Glomerular endothelial cell (primary cell): Measurements from ENCODE around the gene CTU2. TPM values are rescaled to one million over a fixed set of nuclear protein-coding genes. Genes with fewer than 3 reads are reported as not detected.
"Not testable (repeated sequence)": the region's sequence is repeated elsewhere in the genome, so short reads cannot be mapped to it uniquely, and the experiment has no call there.

Experiments
- DNase-seq: peaks from one replicate; pipeline ENCODE4 v3.0.0-alpha.2; 2011; ENCODE audit warnings: low read depth, low spot score; ENCODE audit errors: extremely low read depth
- total RNA-seq: library from RNA; depleted of rRNA; stranded (reverse); fragments of >200 nt; gene quantifications from 2 replicates; pipeline ENCODE4 v1.2.3, GENCODE V29; 2015

Gene CTU2
- total RNA-seq = 17.5 and 17.8 TPM in 2 replicates

DNA sequence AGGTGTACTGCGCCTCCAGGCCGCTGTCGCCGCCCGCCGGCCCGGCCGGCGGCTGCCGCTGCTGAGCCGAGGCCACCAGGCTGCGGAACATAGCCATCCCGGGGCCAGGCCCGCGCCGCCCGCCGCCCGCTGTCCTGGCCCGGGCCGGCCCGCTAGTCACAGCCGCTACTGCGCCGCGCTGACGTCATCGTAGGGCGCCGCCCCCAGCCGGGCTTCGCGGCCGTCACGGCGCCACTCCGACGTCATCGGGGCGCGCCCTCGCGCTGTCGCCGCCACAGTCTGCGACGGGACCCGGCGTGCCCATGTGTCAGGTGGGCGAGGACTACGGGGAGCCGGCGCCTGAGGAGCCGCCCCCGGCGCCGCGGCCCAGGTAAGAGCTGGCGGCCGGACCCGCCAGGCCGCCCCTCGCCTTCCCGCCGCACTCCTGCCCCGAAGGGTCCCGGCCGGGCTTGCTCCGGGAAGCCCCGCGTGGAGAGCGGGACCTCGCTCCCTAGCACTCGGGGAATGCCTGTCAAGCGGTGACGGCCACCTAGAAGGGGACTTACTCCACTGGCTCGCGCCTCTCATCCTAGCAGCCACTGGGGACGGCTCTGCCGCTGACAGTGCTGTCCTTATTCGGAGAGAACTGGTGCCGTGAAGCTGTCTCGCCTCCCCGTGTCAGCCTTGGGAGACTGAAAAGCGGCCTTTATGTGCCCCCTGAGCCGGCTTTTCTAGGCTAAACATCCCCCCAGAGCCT lies at the start of gene CTU2, which contains the start of gene RNF166:
Gene CTU2 (plus strand): TSS at position 275 of the 736 bp plus-strand sequence. CDS start 28 bp downstream, at position 303.
Gene RNF166 (minus strand): TSS at position 180 of the 736 bp plus-strand sequence. CDS start 83 bp downstream, at position 97.
- DNase-seq = no peak

GRCh38 chr16:88657371-88657770 lies 48.9 kb upstream of the CTU2 start:
- DNase-seq = no peak

DNA sequence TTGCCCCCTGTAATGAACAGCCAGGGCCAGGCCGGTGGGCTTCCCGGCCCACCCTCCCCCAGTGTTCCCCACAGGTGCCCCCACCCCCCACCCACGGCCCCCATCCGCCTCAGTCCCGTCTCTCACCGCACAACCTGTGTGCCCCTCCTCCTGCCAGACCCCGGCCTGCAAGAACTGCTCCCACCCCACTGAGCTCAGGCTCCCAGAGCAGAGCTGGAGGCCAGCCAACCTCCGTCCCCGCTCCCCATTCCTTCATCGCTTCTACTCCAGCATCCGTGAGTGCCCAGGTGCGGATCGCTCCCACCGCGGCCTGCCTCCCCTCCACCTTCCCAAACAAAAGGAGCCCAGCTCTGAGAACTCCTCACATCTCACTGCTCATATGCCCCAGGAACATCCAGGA lies 47.6 kb upstream of the CTU2 start:
- DNase-seq = no peak

DNA sequence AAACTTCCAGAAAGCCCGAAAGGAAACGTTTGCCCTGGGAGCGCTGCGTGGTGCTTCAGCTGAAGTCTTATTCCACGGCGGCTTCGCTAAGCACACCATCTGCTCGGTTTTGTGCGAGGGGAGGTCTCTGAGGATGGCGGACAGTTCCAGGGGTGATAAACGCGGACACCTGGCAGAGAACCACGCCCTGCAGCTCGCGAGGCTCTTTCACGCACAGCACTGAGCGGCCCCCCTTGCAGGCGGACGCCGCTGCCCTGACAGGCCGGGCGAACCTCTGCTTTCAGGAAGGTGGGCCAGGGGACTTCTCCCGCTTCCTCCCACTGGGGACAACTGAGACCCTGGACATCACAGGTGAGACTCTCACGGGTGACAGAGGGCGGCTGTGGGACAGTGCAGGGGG lies 47.1 kb upstream of the CTU2 start:
- DNase-seq = no peak

GRCh38 chr16:88661468-88661867 lies 44.8 kb upstream of the CTU2 start:
- no peak for DNase-seq

DNA sequence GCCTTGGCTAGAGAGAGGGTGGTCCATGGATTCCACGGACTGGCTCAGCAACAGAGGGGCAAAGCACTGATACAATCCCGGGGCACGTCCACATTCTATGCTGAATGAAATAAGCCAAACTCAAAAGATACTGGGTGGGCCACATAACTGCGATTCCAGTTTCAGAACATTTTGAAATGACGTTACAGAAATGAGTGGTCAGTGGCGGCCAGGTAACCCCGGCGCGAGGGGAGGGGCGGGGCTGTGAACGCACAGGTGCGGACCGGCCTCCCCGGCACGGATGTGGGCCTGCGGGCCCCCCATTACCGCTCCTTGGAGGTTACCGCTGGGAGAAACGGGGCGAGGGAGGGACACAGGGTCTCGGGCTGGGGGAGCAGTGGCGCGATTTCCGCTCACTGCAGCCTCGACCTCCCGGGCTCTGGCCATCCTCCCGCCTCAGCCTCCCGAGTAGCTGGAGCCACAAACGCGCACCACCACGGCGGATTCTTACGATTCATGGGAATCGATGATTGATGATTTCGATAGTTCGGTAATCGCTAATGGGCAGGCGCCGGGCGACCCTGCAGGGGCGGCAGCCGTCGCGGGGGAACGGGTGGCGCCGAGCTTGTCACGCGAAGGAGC lies 44.0 kb upstream of the CTU2 start:
- no peak for DNase-seq

DNA sequence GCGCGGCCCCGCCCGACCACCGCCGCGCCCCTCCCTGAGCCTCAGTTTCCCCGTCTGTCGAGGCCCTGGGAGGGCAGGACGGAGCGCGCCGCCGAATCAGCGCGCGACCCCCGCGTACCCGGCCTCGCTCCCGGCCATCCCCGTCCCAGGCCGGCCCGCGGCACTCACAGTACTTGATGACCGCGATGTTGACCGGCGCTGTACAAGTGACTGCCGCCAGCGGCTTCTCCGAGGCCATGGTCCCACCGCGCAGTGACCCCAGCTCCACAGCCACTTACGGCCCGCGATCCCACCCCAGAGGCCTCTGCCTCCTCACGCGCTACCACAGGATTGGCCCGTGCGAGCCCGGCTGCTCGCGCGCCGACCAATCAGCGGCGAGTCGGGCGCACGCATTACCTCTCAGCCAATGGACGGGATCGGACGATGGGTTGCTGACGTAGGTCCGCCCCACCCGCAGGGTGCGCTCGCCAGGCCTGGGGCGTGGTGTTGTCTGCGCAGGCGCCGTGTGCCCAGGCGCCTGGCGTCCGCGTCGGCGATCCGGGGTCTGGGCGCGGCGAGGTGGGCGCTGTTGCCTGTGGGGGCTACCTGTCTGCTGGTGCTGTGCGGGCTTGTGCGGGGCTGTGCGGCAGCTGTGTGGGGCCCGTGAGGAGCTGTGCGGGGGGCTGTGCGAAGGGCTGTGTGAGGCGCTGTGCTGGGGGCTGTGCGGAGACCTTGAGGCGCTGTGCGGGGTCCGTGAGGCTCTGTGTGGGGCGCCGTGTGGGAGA lies 43.3 kb upstream of the CTU2 start, which contains the start of gene MVD:
Gene MVD (minus strand): TSS at position 249 of the 764 bp plus-strand sequence. CDS start 11 bp downstream, at position 238.
- peak; percentile 77 for DNase-seq

GRCh38 chr16:88665148-88665547 lies 41.2 kb upstream of the CTU2 start:
- peak; percentile 66 for DNase-seq

DNA sequence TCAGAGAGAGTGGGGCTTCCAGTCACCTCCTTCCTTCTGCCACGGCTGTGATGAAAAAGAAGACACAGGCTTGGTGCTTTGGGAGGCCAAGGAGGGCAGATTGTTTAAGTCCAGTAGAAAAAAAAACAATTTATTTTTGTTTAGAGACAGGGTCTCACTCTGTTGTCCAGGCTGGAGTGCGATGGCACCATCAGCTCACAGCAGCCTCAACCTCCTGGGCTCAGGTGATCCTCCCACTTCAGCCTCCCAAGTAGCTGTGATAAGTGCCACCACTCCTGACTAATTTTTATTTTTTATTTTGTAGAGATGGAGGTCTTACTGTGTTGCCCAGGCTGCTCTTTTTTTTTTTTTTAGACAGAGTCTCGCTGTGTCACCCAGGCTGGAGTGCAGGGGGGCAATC lies 40.7 kb upstream of the CTU2 start:
- no peak for DNase-seq

DNA sequence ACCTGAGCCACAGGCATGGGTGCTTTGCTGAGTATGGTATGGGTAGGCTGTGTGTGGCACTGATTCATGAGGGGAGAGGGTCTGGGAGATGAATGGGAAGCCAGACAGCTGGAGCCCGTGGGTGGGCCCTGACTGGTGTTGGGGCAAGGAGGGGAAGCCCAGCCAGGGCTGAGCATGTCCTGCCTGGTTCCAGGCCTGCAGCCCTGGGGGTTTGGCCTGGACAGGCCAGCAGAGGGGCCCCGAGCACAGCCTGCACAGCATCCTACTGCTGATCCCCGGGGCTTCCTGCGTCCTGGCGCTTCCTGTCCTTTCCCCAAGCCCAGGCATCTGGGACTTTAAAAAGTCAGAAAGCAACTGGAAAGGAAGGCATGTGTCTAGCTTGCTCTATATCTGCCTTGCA lies 38.8 kb upstream of the CTU2 start:
- DNase-seq = no peak

- not testable (repeated sequence) for DNase-seq
These were observed 36.8 kb upstream of the CTU2 start for GRCh38 chr16:88669493-88669892.

DNA sequence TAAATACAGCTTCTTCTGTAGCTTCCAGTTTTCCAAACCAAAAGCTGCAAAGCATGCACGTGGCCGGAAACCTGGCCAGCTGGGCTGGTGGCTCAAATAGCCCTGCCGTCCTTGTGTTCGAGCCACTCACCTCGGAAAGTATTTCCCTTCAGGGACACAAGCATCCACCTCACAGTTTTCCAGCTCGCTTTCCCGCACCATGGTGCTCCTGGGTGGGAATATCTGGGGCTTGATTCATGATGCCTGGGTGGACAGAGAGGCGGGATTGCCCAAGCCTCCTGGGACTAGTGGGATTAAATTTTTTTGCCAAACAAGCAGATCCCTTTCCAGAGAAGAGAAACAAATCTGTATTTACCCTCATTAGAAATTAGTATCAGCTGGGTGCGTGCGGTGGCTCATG lies 36.3 kb upstream of the CTU2 start:
- no peak for DNase-seq

GRCh38 chr16:88671806-88672205 lies 34.5 kb upstream of the CTU2 start:
- DNase-seq = no peak

- no peak for DNase-seq
These were observed 33.5 kb upstream of the CTU2 start for GRCh38 chr16:88672776-88673175.

DNA sequence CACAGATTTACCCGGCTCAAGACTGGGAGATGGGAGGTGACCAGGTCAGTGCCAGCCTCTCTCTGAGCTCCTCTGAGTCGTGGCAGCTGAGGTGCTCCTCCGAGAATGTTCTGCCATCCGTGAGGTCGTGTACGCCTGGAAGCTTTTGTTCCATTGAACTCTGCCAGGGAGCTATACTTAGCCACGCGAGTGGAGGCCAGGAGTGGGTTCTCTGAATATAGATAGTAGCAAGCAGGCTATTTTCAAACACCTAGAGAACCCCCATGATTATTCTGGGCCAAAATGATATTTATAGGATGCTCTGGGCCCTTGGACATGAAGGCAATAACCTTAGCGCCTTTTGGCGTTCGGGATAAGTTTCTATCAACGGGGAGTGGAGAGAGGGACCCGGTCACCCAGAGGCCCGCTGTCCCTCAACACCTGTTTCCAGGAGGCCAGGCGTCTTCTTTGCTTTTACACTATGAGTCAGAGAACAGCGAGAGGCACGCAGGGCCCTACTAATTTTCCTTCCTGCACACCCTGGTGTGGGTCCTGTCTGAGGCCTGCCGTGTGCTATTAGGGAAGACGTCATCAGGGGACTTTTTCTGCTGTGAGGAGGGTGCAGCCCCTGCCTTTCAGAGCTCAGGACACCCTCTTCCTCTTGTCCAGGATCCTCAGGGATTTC lies 32.5 kb upstream of the CTU2 start:
- no peak for DNase-seq

DNA sequence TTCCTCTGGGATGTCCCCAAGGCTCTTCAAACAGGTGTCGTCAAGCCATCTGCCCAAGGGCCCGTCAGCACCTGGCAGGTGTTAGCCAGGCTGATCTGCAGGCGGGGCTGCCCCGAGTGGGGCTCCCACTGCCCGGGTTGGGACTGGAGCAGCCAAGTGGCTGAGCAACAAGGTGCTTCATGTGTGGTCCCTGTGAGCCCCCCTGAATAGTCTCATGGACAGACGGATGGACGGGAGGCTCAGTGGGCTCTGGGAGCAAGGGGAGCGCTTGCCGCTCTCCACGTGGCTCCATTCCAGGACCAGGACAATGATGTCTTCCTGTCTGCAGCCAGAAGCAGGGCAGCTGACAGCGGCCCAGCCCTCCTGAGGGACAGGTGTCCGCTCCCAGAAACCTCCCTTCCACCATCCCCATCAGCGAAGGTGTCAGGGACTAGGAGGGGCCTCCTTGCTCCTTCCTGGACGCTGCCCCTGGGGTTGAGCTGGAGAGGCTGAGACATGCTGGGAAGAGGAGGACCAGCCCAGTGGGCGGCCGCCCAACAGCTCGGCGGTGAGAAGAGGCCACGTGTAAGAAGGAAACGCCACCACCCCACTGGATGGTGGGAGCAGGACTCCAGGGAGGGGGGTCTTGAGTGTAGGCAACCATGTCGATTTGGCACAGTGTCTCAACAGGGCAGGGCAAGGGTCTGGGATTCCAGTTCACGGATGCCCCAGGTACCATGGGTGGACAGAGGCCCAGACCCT lies 29.6 kb upstream of the CTU2 start:
- no peak for DNase-seq

DNA sequence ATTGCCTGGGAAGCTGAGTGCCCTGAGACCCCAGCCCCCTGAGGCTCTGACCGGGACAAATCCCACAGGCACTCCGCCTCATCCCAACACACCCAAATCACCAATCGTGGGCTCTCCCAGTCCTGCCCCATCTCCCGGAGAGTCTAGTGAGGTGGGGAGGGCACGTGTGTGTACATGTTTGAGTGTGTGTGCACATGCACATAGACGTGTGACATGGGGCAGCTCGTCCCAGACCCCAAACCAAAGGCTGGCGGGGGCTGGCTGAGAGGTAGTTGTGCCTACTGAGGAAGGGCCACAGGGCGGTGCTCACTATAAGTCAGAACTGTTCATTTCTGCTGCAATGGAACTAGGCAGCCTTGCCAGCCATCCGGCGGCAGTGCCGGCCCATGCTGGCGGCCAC lies 28.6 kb upstream of the CTU2 start:
- no peak for DNase-seq

- DNase-seq = no peak
These were observed 27.9 kb upstream of the CTU2 start for GRCh38 chr16:88678224-88678979.

- no peak for DNase-seq
These were observed 25.7 kb upstream of the CTU2 start for GRCh38 chr16:88680554-88681083.
